ENCODE data around the gene CHST11.
"Not testable (repeated sequence)": the region's sequence is repeated elsewhere in the genome, so short reads cannot be mapped to it uniquely, and the experiment has no call there.

CHST11 gene

DNA sequence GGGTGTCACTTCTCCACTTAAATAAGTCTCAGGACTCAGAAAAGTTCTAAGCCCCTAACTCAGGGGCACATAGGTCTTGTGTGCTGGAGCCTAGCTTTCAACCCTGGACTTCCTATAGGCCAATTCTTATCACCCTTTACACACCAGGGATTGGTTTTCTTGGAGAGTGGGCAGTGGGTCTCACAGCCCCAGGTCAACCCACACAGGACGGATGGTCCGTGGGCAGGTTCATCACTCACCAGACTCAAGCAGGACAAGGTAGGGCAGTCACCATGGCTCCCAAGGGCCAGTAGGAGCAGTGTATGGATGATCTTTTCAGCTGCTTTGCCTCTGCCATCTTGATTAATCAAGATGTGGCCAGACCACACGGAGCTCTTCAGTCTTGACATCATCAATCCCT, 268.9 kb downstream of the CHST11 start:
- no peak for DNase-seq

GRCh38 chr12:104727726-104728465, 271.1 kb downstream of the CHST11 start:
- peak in 1 of 2 donors; percentile 28 for DNase-seq

GRCh38 chr12:104729091-104729490, 272.3 kb downstream of the CHST11 start:
- no peak for DNase-seq

DNA sequence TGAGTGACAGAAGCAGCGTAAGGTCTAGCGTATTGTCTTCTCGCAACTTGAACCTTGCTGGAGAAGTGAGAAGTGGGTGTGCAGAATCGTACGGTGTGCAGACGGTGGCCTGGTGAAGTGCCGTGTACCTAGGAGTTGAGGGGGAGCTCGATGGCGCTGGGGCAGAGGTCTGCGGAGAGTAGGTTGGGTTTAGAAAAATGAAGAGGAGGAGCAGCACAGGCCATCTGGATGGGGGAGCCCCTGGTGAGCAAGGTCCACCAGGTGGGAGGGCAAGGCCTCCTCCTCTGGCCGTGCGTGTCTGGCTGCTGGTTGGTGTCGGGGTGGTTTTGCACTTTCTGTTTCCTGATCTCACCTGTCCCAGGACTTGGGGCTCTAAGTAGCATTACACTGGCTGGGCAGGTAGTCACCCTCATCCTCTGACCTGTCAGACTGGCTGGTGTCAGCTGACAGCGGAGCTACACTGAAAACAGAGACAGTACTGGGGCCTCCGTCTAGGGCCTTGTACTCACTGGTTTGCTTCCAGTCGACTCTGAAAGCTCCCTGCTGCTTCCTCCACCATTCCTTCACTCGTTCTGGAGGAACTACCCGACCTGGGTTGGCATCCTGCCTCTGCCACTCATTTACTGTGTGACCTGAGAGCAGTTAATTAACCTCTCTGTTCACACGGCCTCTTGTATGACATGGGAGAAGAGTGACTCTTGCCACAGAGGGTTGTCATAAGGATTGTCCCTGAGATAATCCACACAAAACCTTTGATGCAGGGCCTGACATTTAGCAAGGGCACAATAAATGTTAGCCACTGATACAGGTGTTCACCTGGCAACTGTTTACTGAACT, 273.1 kb downstream of the CHST11 start:
- DNase-seq = no peak

DNA sequence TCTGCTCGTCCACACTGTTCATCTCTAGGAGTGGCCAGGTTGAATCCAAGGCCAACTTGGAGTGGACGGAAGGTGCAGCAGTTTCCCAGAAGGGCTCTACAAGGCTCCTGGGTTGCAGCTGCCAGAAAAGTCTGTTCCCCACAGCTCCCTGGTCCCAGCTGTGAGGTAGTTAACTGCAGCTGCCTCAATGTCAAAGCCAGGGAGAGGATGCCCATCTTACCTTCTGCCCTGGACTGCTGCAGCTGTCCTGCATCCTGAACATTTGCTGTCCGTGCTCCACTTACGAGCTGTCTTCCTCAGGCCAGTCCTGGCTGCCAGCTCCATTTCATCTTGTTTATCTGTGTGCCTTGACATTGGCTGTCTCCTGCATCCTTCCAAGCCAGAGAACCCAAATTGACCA, 274.0 kb downstream of the CHST11 start:
- DNase-seq = no peak

DNA sequence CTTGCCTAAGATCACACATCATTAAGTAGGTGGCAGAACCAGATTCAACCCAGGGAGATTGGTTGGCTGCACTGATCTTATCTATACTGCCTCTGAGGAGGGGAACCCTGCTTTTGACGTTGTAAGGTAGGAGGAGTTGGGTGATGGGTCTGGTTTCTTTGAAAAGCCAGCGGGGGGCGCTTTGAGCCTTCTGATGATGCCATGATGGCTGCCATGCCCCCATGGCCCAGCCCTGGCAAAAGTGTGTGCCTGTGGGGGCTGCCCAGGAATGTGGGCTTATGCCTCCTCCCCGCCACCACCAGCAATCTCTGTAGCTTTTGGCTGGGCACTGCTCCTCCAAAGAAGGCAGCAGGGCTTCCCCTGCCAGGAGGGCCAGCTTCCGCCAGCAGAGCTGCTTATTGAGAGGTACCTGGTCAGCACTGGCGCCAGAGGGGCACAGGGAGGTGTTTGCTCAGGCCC, 277.0 kb downstream of the CHST11 start:
- peak in 1 of 2 donors; percentile 19 for DNase-seq

DNA sequence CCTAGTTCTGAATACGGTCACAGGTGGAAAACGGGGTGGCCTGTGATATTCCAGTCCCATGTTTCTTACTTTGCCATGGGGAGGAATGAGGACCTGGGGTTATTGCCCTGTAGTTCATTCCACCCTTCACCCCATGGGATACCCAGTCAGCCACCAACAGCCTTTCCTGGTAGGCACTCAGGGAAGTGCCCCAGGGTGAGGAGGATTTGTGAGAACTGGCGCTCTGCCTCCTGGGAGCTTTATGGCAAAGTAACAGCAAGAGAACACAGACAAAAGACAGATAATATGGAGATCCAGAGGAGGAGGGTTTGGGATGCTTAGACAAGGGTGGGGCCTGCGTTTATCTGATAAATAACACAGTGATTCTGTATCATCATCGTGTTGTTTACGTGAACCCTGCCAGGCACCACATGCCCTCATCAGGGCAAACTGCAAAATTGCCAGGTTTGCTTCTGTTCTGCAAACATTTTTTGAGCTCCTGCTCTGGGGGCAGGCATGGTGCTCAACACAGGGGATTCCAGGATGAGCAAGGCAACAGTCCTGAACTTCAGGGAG, 277.9 kb downstream of the CHST11 start:
- no peak for DNase-seq

DNA sequence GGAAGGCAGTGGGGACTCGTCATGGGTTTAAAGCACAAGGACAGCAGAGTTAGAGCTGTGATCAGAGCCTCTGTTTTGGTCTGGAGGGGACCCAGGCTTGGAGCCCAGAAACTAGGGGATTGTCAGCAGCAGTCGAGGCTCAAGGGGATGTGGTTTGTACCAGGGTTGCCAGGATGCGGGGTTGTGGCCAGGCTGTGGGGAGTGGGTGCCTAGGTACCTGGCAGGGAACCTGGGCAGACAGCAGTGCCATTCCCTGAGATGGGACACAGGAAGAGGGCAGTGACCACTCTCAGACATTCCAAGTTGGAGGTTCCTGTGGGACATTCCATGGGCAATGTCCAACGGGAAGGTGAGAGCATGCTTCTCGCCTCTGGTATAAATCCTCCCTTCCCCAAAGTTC, 279.1 kb downstream of the CHST11 start:
- DNase-seq = no peak

DNA sequence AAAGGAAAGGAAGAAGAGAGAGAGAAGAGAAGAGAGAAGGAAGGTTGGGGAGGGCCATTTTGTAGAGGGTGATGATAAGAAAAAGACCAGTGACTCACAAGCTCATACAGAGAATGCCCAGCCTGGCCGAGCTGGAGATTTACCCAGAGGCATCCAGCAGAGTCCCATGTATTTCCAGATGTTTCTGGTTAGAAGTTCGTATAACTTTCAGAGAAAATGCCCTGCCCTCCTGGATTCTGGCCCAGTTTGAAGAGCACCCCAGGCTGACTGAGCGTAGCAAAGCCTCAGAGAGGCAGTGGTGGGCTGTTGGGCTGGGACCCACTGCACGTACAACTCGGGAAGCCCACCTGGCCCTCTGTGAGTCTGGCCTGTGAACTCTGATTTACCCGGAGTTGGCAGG, 279.6 kb downstream of the CHST11 start:
- DNase-seq = no peak

- no peak for DNase-seq
Observed at GRCh38 chr12:104737113-104737512, 280.4 kb downstream of the CHST11 start.

GRCh38 chr12:104737791-104738301, 281.1 kb downstream of the CHST11 start:
- DNase-seq = no peak

DNA sequence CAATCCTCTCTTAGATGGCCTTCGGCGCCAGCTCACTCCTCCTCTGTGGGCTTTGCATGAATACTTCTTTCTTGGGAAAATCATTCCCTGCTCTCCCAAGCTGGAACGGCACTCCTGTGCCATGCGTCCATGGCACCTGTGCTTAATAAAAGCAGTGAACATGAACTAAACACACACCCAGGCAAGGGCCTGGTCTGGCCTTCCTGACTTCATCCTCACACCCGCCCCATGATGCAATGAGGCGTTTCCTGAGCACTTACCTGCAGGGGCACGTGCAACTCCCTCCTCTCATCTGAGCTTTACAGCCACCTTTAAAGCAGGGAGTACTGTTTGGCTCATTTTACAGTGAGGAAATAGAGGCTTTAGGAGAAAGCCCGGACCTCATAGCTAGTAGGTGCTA, 281.6 kb downstream of the CHST11 start:
- DNase-seq = no peak

- no peak for DNase-seq
Observed at GRCh38 chr12:104738776-104739642, 282.3 kb downstream of the CHST11 start.

- peak; percentile 33 to 51 for DNase-seq
Observed at GRCh38 chr12:104740668-104741067, 283.9 kb downstream of the CHST11 start.

DNA sequence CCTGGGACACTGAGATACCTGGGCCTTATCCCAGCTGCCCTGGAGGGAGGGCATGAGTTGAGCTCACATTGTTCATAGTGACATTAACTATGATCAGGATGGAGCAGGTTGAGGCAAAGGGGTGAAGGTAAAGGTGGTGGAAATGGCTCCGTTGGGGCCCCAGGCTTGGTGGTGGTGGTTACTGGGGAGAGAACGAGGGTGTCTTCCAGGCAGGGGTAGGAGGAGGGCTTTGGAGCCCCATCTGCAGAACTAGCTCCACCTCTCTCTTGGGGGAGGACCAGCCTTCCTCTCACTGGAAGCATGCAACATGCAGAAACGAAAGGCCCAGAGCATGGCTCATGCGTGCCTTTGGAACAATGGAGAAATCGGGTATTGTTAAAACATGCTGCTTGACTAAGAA, 284.3 kb downstream of the CHST11 start:
- no peak for DNase-seq

- no peak for DNase-seq
Observed at GRCh38 chr12:104741497-104742367, 285.0 kb downstream of the CHST11 start.

- no peak for DNase-seq
Observed at GRCh38 chr12:104742551-104743201, 285.9 kb downstream of the CHST11 start.

- DNase-seq = no peak
Observed at GRCh38 chr12:104743202-104743580, 286.4 kb downstream of the CHST11 start.

DNA sequence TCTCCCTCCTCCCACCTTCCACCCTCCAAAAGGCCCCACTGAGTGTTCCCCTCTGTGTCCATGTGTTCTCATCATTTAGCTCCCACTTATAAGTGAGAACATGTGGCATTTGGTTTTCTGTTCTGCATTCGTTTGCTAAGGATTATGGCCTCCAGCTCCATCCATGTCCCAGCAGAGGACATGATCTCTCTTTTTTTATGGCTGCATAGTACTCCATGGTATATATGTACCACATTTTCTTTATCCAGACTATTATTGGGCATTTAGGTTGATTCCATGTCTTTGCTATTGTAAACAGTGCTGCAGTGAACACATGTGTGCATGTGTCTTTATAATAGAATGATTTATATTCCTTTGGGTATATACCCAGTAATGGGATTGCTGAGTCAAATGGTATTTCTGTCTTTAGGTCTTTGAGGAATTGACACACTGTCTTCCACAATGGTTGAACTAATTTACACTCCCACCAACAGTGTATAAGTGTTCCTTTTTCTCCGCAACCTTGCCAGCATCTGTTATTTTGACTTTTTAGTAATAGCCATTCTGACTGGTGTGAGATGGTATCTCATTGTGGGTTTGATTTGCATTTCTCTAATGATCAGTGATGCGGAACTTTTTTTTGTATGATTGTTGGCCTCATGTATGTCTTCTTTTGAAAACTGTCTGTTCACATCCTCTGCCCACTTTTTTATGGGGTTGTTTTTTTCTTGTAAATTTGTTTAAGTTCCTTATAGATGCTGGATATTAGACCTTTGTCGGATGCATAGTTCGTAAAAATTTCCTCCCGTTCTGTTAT, 287.2 kb downstream of the CHST11 start:
- DNase-seq = not testable (repeated sequence)

DNA sequence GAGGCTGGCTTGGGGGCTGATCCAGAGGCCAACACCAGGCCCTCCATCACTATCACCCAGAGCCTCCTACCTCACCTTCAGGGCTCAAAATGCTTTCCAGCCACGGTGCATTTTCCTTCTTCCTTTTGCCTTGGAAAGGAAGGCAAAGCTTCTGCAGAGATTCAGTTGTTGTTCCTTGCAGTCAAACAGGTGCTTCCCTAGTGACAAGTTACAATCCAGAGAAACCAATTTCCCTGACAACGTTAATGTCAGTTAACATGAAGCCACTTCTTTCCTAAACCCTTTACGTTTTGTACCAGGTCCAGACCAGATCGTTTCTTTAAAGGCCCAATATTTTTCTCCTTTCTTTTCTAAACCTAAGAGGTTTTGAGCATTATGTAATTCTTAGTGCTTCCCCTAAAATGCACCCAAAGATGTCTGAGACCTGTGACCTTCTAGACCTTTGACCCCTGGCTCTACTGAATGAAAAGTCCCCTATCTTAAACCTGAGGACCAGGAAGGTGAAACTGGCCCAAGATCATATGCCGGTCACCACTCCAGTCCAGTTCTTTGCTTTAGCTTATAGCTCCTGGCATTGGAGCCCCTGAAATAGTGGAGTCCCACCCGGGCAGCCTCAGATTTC, 289.8 kb downstream of the CHST11 start:
- DNase-seq = no peak

Data from CD4-positive, alpha-beta T cell treated with Interleukin-4 for 1 hour (primary cell).